NT2/D1 (cell line): Measurements from ENCODE around the gene HOXB8.

ENCODE experiments used
- DNase-seq: peaks from one replicate; pipeline ENCODE4 v3.0.0-alpha.2; 2011; ENCODE audit warnings: low read depth, low spot score
- H3K27me3 ChIP-seq: 2 replicates; pipeline ENCODE4 v1.6.0; 2011; ENCODE audit warnings: mild to moderate bottlenecking; ENCODE audit not compliant: insufficient read length, insufficient read depth
- H3K36me3 ChIP-seq: 2 replicates; pipeline ENCODE4 v1.6.1; 2011; ENCODE audit warnings: mild to moderate bottlenecking, low read length, mixed read lengths; ENCODE audit not compliant: insufficient read depth, insufficient read length
- H3K4me1 ChIP-seq: 2 replicates; pipeline ENCODE4 v1.5.1; 2011; ENCODE audit not compliant: insufficient read depth, insufficient read length
- H3K4me3 ChIP-seq: 2 replicates; pipeline ENCODE4 v1.5.1; 2011; ENCODE audit warnings: low read depth; ENCODE audit not compliant: insufficient read length
- H3K9ac ChIP-seq: 2 replicates; pipeline ENCODE4 v1.6.0; 2011; ENCODE audit warnings: low read depth; ENCODE audit not compliant: insufficient read length
- H3K9me3 ChIP-seq: 2 replicates; pipeline ENCODE4 v1.5.1; 2011; ENCODE audit warnings: mild to moderate bottlenecking, low read length; ENCODE audit not compliant: insufficient read depth
- SUZ12 ChIP-seq: IDR thresholded peaks from 2 replicates; pipeline ENCODE4 v1.6.1; 2011; ENCODE audit not compliant: insufficient read length, insufficient read depth; ENCODE audit errors: extremely low read depth
- YY1 ChIP-seq: IDR thresholded peaks from 2 replicates; pipeline ENCODE4 v1.6.1; 2011; ENCODE audit not compliant: insufficient read length, insufficient read depth
- ZNF274 ChIP-seq: IDR thresholded peaks from 2 replicates; pipeline ENCODE4 v1.6.1; 2011; ENCODE audit warnings: mild to moderate bottlenecking, low read depth, low read length

Gene HOXB8

DNA sequence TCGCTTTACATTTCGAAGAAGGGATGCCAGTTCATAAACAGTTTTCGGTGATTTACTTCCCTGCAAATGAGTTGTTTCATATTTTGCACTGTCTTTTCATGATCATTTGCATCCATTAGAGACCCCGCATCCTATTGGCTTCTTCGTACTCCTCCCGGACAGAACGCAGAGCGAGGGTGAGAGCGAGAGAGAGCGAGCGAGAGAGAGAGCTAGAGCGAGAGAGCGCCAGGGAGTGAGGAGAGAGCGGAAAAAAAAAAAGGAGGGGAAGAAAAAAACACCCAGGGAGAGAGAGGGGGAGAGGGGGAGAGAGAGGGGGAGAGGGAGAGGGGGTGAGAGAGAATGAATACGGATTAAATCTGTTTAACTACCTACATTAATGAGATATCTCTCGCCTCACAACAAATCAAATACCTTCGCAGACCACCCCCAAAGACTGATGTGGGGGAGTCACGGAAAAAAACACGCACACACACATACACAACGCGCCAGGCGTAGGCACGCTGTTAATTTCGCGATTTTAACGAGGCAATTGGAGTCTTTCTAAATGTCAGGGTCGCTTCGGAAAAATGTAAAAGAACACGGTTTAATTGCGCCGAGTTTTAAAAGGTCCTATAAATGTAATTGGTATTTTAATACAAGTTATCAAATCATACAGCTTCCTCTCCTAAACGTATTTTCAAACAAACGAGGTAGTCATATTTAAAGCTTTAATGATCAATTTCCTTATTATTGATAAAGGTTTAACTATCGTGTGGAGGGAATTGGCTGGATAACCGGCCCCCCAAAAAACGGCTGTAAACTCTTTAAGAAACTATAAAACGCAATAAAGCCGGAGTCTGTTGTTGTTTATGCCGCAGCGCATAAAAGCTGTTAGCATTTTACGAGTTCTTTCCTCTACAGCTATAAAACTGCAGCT, at the start of gene HOXB8:
Gene HOXB8 (minus strand): TSS at position 246 of the 916 bp plus-strand sequence. CDS start 588 bp downstream, outside the sequence.
- TF ChIP-seq ZNF274 (no peak), SUZ12 (peak; percentile 98)
- Histone ChIP-seq H3K27me3 (peaks cover 99% of the 10 kb centered on the region), H3K4me1 (peaks cover 14% of the 10 kb centered on the region), H3K4me3 (peak within 1 kb of the TSS; percentile 15), H3K36me3 (no peaks in the 10 kb centered on the region), H3K9me3 (no peaks in the 10 kb centered on the region), H3K9ac (peak within 1 kb of the TSS; percentile 50)
- no peak for DNase-seq

DNA sequence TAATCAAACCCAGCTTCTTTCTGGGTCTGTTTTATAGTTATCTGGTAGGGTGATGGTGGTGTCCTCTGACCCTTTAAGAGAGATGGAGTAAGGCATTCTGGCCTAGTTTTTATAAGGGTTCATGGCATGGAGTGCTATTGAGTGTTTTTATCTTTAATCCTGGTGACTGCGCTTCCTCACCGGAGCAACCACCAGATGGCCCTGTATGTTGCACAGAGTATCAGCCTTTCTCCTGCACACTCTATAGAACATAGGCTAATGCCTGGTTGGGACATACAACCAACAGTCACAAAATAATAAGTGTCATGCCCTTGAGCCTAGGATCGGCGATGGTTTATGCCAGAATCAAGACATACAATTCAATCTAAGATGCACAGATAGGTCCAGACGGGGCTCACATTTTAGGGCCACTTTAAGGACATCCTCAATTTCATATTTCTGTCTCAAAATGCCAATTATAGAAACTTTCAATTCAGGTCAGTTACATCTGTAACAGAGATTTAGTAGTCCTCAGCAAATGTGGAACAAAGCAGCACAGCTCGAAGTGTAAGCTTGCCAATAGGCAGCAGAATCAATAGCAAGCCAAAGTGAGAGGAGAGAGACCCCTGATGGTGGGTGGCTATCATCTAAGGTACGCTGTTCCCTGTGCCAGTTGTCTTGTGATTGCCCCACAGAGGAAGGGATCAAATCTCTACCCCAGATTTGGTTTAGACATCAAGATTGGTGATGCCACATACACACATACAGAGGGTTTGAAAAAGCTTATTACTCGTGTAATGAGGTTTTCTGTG, 48.2 kb upstream of the HOXB8 start:
- Histone ChIP-seq H3K27me3 (no peaks in the 10 kb centered on the region), H3K4me1 (no peaks in the 10 kb centered on the region), H3K9ac (no peak overlapping the region), H3K36me3 (no peaks in the 10 kb centered on the region), H3K9me3 (no peaks in the 10 kb centered on the region), H3K4me3 (no peak overlapping the region)
- DNase-seq: no peak
- no peak for TF ChIP-seq YY1
- TF ChIP-seq ZNF274: no peak
- no peak for TF ChIP-seq SUZ12

DNA sequence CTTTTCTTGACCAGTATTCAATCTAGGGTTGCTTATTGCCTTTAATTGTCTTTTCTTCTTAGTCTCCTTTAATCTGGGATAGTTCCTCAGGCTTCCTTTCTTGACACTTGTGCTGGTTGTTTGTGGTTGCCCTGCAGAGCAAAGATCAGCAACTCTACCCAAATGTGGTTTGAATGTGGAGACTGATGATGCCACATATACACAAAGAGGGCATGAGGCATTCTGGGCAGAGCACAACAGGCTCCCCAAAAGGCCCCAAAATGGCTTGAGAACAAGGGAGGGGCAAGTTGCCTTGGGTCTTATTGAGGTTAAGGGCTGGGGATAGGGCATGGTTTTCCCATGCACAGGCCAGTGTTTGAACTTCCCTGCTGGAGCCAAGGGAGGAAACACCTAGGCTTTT, 40.8 kb upstream of the HOXB8 start:
- H3K4me3 ChIP-seq: no peak overlapping the region
- no peaks in the 10 kb centered on the region for H3K9me3 ChIP-seq
- H3K4me1 ChIP-seq: no peaks in the 10 kb centered on the region
- no peaks in the 10 kb centered on the region for H3K36me3 ChIP-seq
- no peak for TF ChIP-seq SUZ12
- TF ChIP-seq ZNF274: no peak
- TF ChIP-seq YY1: no peak
- peaks cover 2% of the 10 kb centered on the region for H3K27me3 ChIP-seq
- no peak overlapping the region for H3K9ac ChIP-seq
- DNase-seq: no peak

GRCh38 chr17:48649741-48650140, 34.6 kb upstream of the HOXB8 start:
- TF ChIP-seq ZNF274 (no peak), SUZ12 (no peak), YY1 (no peak)
- Histone ChIP-seq H3K9me3 (no peaks in the 10 kb centered on the region), H3K36me3 (no peaks in the 10 kb centered on the region), H3K4me1 (peaks cover 4% of the 10 kb centered on the region), H3K27me3 (peaks cover 5% of the 10 kb centered on the region), H3K4me3 (no peak overlapping the region), H3K9ac (no peak overlapping the region)
- DNase-seq: no peak

- Histone ChIP-seq H3K4me3 (peak overlapping the region; percentile 77), H3K9me3 (no peaks in the 10 kb centered on the region), H3K27me3 (peaks cover 5% of the 10 kb centered on the region), H3K9ac (peak overlapping the region; percentile 93), H3K36me3 (peaks cover 8% of the 10 kb centered on the region), H3K4me1 (peaks cover 5% of the 10 kb centered on the region)
- DNase-seq: no peak
- TF ChIP-seq ZNF274 (no peak), YY1 (no peak), SUZ12 (no peak)
Observed at GRCh38 chr17:48647963-48648245, 32.8 kb upstream of the HOXB8 start.

GRCh38 chr17:48647103-48647962, 32.2 kb upstream of the HOXB8 start:
- peaks cover 5% of the 10 kb centered on the region for H3K27me3 ChIP-seq
- no peak for TF ChIP-seq YY1
- TF ChIP-seq SUZ12: no peak
- no peak for TF ChIP-seq ZNF274
- H3K4me3 ChIP-seq: peak overlapping the region; percentile 77
- peak overlapping the region; percentile 93 for H3K9ac ChIP-seq
- peaks cover 4% of the 10 kb centered on the region; the same call in 1 of the 2 replicates for H3K9me3 ChIP-seq
- DNase-seq: no peak
- H3K4me1 ChIP-seq: peaks cover 8% of the 10 kb centered on the region
- H3K36me3 ChIP-seq: peaks cover 13% of the 10 kb centered on the region
